Measurements from ENCODE around the gene STAC3. TPM values are rescaled to one million over a fixed set of nuclear protein-coding genes. Genes with fewer than 3 reads are reported as not detected.

Gene STAC3
- total and polyA plus RNA-seq, 11 donors = 0.47 to 5.7 (median 0.80) TPM; not detected in 1

DNA sequence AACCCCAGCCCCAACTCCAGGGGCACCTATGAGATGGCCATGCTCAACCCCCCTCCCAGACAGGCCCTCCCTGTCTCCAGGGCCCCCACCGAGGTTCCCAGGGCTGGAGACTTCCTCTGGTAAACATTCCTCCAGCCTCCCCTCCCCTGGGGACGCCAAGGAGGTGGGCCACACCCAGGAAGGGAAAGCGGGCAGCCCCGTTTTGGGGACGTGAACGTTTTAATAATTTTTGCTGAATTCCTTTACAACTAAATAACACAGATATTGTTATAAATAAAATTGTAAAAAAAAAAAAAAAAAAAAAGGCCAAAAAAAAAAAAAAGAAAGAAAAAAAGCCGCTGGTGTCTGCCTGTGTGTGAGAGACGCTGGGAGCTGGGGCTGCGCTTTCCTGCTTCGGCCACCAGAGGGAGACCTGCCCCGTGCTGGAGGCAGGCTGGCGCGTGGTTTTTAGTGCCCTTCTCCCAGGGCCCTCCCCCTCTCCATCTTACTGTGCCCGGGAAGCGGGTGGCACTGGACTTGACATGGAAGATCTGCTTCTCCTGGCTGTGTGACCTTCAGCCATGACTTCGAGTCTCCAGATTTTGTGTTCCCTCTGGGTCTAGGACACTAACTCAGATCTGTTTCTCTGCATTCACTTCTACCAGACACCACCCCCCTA lies 37.8 kb downstream of the STAC3 start:
- peaks cover 12 to 61% (median 43%) of the 10 kb centered on the region in 12 donors for H3K4me1 ChIP-seq
- peaks cover 3 to 37% (median 23%) of the 10 kb centered on the region in 9 donors for H3K27me3 ChIP-seq
- intact Hi-C loops (cut with DNase I) = loop anchor here in 7 of 10 donors (1.0 to 5.0 kb wide), 8 partner anchors 26 to 249 kb away; partner anchors contain the start of genes GLI1 (in 1 of the 7) and INHBE (in 1 of the 7)
- H3K27ac ChIP-seq = peak overlapping the region in 9 of 12 donors; percentile 15 to 65 (median 58)
- WGBS, 4 donors = 4 to 9% (median 7%) methylated on average over 16 of the region's 16 CpGs
- peak overlapping the region in 1 of 12 donors; percentile 4 for H3K4me3 ChIP-seq
- no peak for TF ChIP-seq POLR2A (IDR thresholded peaks at IDR 0.05)
- TF ChIP-seq, protein P1, sequence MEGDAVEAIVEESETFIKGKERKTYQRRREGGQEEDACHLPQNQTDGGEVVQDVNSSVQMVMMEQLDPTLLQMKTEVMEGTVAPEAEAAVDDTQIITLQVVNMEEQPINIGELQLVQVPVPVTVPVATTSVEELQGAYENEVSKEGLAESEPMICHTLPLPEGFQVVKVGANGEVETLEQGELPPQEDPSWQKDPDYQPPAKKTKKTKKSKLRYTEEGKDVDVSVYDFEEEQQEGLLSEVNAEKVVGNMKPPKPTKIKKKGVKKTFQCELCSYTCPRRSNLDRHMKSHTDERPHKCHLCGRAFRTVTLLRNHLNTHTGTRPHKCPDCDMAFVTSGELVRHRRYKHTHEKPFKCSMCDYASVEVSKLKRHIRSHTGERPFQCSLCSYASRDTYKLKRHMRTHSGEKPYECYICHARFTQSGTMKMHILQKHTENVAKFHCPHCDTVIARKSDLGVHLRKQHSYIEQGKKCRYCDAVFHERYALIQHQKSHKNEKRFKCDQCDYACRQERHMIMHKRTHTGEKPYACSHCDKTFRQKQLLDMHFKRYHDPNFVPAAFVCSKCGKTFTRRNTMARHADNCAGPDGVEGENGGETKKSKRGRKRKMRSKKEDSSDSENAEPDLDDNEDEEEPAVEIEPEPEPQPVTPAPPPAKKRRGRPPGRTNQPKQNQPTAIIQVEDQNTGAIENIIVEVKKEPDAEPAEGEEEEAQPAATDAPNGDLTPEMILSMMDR (IDR thresholded peaks at IDR 0.05) = peak; percentile 88 to 97 (median 94)
- ATAC-seq = peak; percentile 49 to 78 (median 56)
- H3K9me3 ChIP-seq = no peaks in the 10 kb centered on the region
- peaks cover 0 to 47% (median 26%) of the 10 kb centered on the region in 9 donors for H3K36me3 ChIP-seq
- peak; percentile 87 to 90 (median 88) for DNase-seq

DNA sequence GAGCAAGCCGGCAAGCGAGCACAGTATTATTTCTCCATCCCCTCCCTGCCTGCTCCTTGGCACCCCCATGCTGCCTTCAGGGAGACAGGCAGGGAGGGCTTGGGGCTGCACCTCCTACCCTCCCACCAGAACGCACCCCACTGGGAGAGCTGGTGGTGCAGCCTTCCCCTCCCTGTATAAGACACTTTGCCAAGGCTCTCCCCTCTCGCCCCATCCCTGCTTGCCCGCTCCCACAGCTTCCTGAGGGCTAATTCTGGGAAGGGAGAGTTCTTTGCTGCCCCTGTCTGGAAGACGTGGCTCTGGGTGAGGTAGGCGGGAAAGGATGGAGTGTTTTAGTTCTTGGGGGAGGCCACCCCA lies 38.3 kb downstream of the STAC3 start:
- ATAC-seq = no peak
- Histone ChIP-seq H3K9me3 (no peaks in the 10 kb centered on the region), H3K27ac (peak overlapping the region in 9 of 12 donors; percentile 15 to 65 (median 58)), H3K4me1 (peaks cover 14 to 64% (median 47%) of the 10 kb centered on the region in 12 donors), H3K4me3 (no peak overlapping the region), H3K36me3 (peaks cover 0 to 52% (median 28%) of the 10 kb centered on the region in 9 donors), H3K27me3 (peaks cover 3 to 32% (median 19%) of the 10 kb centered on the region in 9 donors)
- no peak for DNase-seq
- intact Hi-C loops (cut with DNase I) = loop anchor here in 7 of 10 donors (1.0 to 5.0 kb wide), 8 partner anchors 26 to 250 kb away; partner anchors contain the start of genes GLI1 (in 1 of the 7) and INHBE (in 1 of the 7)
- no peak for TF ChIP-seq POLR2A (IDR thresholded peaks at IDR 0.05)
- TF ChIP-seq, protein P1 (IDR thresholded peaks at IDR 0.05) = no peak
- WGBS, 4 donors = 53 to 67% (median 61%) methylated on average over 7 of the region's 7 CpGs

DNA sequence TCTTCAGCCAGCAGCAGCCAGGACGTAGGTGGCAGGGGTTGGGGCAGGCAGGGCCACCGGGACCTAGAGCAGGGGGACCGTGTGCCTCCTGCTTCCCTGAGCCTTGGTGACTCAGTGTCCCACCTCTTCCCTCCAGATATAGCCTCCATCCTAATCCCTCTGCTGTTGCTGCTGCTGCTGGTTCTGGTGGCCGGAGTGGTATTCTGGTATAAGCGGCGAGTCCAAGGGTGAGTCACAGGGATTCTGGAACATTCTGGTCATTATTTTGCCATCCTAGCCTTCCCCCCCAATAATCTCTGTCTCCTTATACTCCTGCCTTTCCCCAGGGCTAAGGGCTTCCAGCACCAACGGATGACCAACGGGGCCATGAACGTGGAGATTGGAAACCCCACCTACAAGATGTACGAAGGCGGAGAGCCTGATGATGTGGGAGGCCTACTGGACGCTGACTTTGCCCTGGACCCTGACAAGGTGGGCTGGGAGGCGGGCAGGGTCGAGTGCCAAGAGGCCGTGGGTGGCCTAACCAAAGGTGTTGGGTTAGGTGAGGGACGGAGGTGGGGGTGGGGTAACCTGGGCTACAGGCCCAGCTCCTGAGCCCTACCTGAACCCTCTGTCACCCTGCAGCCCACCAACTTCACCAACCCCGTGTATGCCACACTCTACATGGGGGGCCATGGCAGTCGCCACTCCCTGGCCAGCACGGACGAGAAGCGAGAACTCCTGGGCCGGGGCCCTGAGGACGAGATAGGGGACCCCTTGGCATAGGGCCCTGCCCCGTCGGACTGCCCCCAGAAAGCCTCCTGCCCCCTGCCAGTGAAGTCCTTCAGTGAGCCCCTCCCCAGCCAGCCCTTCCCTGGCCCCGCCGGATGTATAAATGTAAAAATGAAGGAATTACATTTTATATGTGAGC lies 38.9 kb downstream of the STAC3 start:
- TF ChIP-seq, protein P1 (IDR thresholded peaks at IDR 0.05) = no peak
- no peak for TF ChIP-seq POLR2A (IDR thresholded peaks at IDR 0.05)
- WGBS, 4 donors = 80 to 90% (median 87%) methylated on average over 13 to 27 of the region's 27 CpGs
- peaks cover 0 to 58% (median 31%) of the 10 kb centered on the region in 9 donors for H3K36me3 ChIP-seq
- DNase-seq (no peak), ATAC-seq (no peak)
- intact Hi-C loops (cut with DNase I) = loop anchor here in 3 of 10 donors (2.0 to 5.0 kb wide), 4 partner anchors 27 to 245 kb away; partner anchors contain the start of genes GLI1 (in 1 of the 3) and INHBE (in 1 of the 3)
- no peak overlapping the region for H3K4me3 ChIP-seq
- H3K27me3 ChIP-seq = peaks cover 0 to 25% (median 16%) of the 10 kb centered on the region in 9 donors
- H3K27ac ChIP-seq = peak overlapping the region in 6 of 12 donors; percentile 15 to 58 (median 53)
- no peaks in the 10 kb centered on the region for H3K9me3 ChIP-seq
- H3K4me1 ChIP-seq = peaks cover 14 to 58% (median 41%) of the 10 kb centered on the region in 12 donors

All from heart left ventricle (tissue), 16 donors.